GM23248 (cell line): Measurements from ENCODE around the gene CTNND2.

Experiments used
- EZH2 ChIP-seq: fragments of 200-600 bp; sonication (generic); IDR thresholded peaks from 2 replicates; pipeline ENCODE4 v1.6.1; 2018; ENCODE audit warnings: antibody characterized with exemption, mild to moderate bottlenecking; ENCODE audit not compliant: insufficient read depth, poor library complexity, severe bottlenecking
- EZH2phosphoT487 ChIP-seq: fragments of 200-600 bp; sonication (generic); IDR thresholded peaks from 2 replicates; pipeline ENCODE4 v1.6.1; 2018; ENCODE audit warnings: antibody characterized with exemption, moderate library complexity, mild to moderate bottlenecking, low read depth; ENCODE audit not compliant: insufficient read depth

DNA sequence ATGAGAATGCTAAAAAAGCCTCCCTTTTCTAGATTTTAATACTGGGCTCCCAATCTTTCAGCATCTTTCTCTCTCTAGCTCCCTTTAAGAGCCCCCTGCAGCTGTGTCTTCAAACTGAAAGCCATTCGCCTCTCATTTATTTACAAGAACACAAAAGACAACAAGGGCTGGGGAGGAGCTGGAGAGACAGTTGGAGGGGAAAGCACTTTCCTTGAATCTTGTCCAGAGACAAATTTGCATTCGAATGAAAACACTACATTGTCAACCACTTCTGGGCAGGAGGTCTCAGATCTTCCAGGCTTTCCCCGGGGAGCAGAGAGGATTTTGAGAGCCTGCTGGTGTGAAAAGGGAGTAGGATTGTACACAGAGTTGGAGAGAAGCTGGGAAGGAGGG lies 518.3 kb downstream of the CTNND2 start:
- TF ChIP-seq EZH2 (no peak), EZH2phosphoT487 (no peak)
